HCT116 (cell line): ENCODE data around the gene IL17RB. TPM values are rescaled to one million over a fixed set of nuclear protein-coding genes. Genes with fewer than 3 reads are reported as not detected.

Source experiments
- ATAC-seq: fragments of 200-7000 bp; cut with Tn5 transposase; 2 replicates; pipeline ENCODE4 v1.9.1; 2020; ENCODE audit warnings: mild to moderate bottlenecking, moderate library complexity
- BruUV-seq: library from RNA; stranded (reverse); fragments of 400-500 nt; replicated peaks from 2 replicates; lab custom pipeline; 2021; lab: Mats Ljungman, UMichigan
- CTCF ChIA-PET: fragments of 300-600 bp; sonication (Branson Sonifier 250); formaldehyde crosslinking; loops from one replicate; lab custom pipeline; 2021; ENCODE audit warnings: antibody characterized with exemption; lab: Charles Lee
- POLR2A ChIA-PET: fragments of 300-600, 350-600 bp; sonication (Branson Sonifier 250); formaldehyde crosslinking; loops from one replicate; lab custom pipeline; 2021; ENCODE audit warnings: antibody characterized with exemption; lab: Charles Lee
- RAD21 ChIA-PET, 2 experiments: fragments of 300-600 bp; sonication (Branson Sonifier 250); formaldehyde crosslinking; loops; one replicate each; lab custom pipeline; 2023; ENCODE audit warnings: low total read pairs in 2 of 2; ENCODE audit not compliant: uncharacterized antibody in 2 of 2, unreplicated experiment in 2 of 2, low non-redundant PET in 1 of 2; lab: Charles Lee
- DNase-seq: peaks from one replicate; pipeline ENCODE4 v3.0.0-alpha.2; 2010; ENCODE audit warnings: low read depth, low spot score
- H2AFZ ChIP-seq: fragments of 200-600 bp; shearing (Covaris generic), sonication (generic); 2 replicates; pipeline ENCODE4 v1.6.1; 2017; ENCODE audit warnings: low read depth, mixed run types, mixed read lengths, antibody characterized with exemption, low read length; ENCODE audit not compliant: poor library complexity, severe bottlenecking
- H3K27ac ChIP-seq: 2 replicates; pipeline ENCODE4 v1.5.1; 2012; ENCODE audit warnings: low read depth, low read length
- H3K27me3 ChIP-seq: fragments of 200-600 bp; sonication (generic); 2 replicates; pipeline ENCODE4 v1.6.1; 2016; ENCODE audit warnings: mixed run types, low read length, mixed read lengths; ENCODE audit not compliant: insufficient read depth
- H3K36me3 ChIP-seq, 2 experiments: fragments of 200-500 bp in 1 of 2; fragments of 200-600 bp in 1 of 2; sonication (Bioruptor generic) in 1 of 2; sonication (generic) in 1 of 2; 2 replicates each; pipeline versions ENCODE4 v1.5.1 to v1.6.1; 2014 to 2016; ENCODE audit warnings: low read length in 2 of 2, inconsistent platforms in 1 of 2, mixed read lengths in 1 of 2, mixed run types in 1 of 2; ENCODE audit not compliant: insufficient read depth in 2 of 2, control insufficient read depth in 1 of 2
- H3K4me1 ChIP-seq, 2 experiments: fragments of 200-600 bp in 1 of 2; sonication (generic) in 1 of 2; 2 replicates each; pipeline versions ENCODE4 v1.5.1 to v1.6.1; 2012 to 2017; ENCODE audit warnings: low read length in 2 of 2, inconsistent platforms in 1 of 2, mild to moderate bottlenecking in 1 of 2, mixed read lengths in 1 of 2, mixed run types in 1 of 2, moderate library complexity in 1 of 2; ENCODE audit not compliant: insufficient read depth in 2 of 2, control insufficient read depth in 1 of 2
- H3K4me2 ChIP-seq: fragments of 200-600 bp; sonication (generic); 2 replicates; pipeline ENCODE4 v1.6.1; 2017; ENCODE audit warnings: mixed run types, low read length, mixed read lengths
- H3K4me3 ChIP-seq, 2 experiments: fragments of 200-600 bp in 1 of 2; sonication (generic) in 1 of 2; replicated peaks in 1 of 2; 2 replicates each; pipeline ENCODE4 v1.5.1; 2011 to 2016; ENCODE audit warnings: low read length in 2 of 2, control low read depth in 1 of 2, low read depth in 1 of 2, mild to moderate bottlenecking in 1 of 2, mixed read lengths in 1 of 2, mixed run types in 1 of 2
- H3K79me2 ChIP-seq: fragments of 200-600 bp; sonication (generic); 2 replicates; pipeline ENCODE4 v1.6.1; 2017; ENCODE audit warnings: mild to moderate bottlenecking, mixed run types, low read length, moderate library complexity, mixed read lengths; ENCODE audit not compliant: insufficient read depth
- H3K9ac ChIP-seq: fragments of 200-600 bp; sonication (generic); 2 replicates; pipeline ENCODE4 v1.6.1; 2016; ENCODE audit warnings: low read length, mixed read lengths
- H3K9me2 ChIP-seq: fragments of 200-600 bp; sonication (generic), shearing (Covaris generic); 2 replicates; pipeline ENCODE4 v1.6.1; 2017; ENCODE audit warnings: mixed run types, mild to moderate bottlenecking, moderate library complexity; ENCODE audit not compliant: insufficient read depth
- H3K9me3 ChIP-seq, 2 experiments: fragments of 200-500 bp in 1 of 2; fragments of 200-600 bp in 1 of 2; sonication (Bioruptor generic) in 1 of 2; sonication (generic) in 1 of 2; 2 replicates each; pipeline ENCODE4 v1.6.1; 2014 to 2017; ENCODE audit warnings: low read length in 2 of 2, mixed read lengths in 2 of 2, inconsistent platforms in 1 of 2, low read depth in 1 of 2, mild to moderate bottlenecking in 1 of 2, mixed run types in 1 of 2, moderate library complexity in 1 of 2; ENCODE audit not compliant: control insufficient read depth in 1 of 2, insufficient read depth in 1 of 2
- H4K20me1 ChIP-seq: fragments of 200-600 bp; sonication (generic), shearing (Covaris generic); 2 replicates; pipeline ENCODE4 v1.6.1; 2017; ENCODE audit warnings: mixed run types, mild to moderate bottlenecking, moderate library complexity; ENCODE audit not compliant: insufficient read depth
- ATF3 ChIP-seq: IDR thresholded peaks from 2 replicates; pipeline ENCODE4 v1.6.1; 2012
- CTCF ChIP-seq, 3 experiments: fragments of 200-600 bp in 1 of 3; sonication (generic) in 1 of 3; IDR thresholded peaks in 2 of 3; conservative IDR thresholded peaks in 1 of 3; 2 replicates each; pipeline ENCODE4 v1.5.1; 2012 to 2017; ENCODE audit warnings: low read depth in 2 of 3, low read length in 2 of 3, antibody characterized with exemption in 1 of 3, borderline replicate concordance in 1 of 3, control low read depth in 1 of 3, mild to moderate bottlenecking in 1 of 3, mixed read lengths in 1 of 3, mixed run types in 1 of 3, moderate library complexity in 1 of 3; ENCODE audit not compliant: insufficient read depth in 1 of 3
- EGR1 ChIP-seq: IDR thresholded peaks from 2 replicates; pipeline ENCODE4 v1.6.1; 2012; ENCODE audit warnings: low read depth
- ELF1 ChIP-seq: IDR thresholded peaks from 2 replicates; pipeline ENCODE4 v1.6.1; 2012; ENCODE audit warnings: low read depth, borderline replicate concordance
- EZH2 ChIP-seq: fragments of 200-600 bp; sonication (generic); IDR thresholded peaks from 2 replicates; pipeline ENCODE4 v1.6.1; 2017; ENCODE audit warnings: antibody characterized with exemption, mixed run types
- EZH2phosphoT487 ChIP-seq: fragments of 200-600 bp; IDR thresholded peaks from 2 replicates; pipeline ENCODE4 v1.6.1; 2018; ENCODE audit warnings: antibody characterized with exemption, borderline replicate concordance
- JUND ChIP-seq: IDR thresholded peaks from 2 replicates; pipeline ENCODE4 v1.6.1; 2012
- MAX ChIP-seq: IDR thresholded peaks from 2 replicates; pipeline ENCODE4 v1.6.1; 2012
- POLR2A ChIP-seq: IDR thresholded peaks from 2 replicates; pipeline ENCODE4 v1.7.0; 2011; ENCODE audit warnings: borderline replicate concordance; ENCODE audit not compliant: insufficient read depth, insufficient read length; ENCODE audit errors: extremely low read depth
- POLR2AphosphoS5 ChIP-seq: IDR thresholded peaks from 2 replicates; pipeline ENCODE4 v1.6.1; 2011; ENCODE audit warnings: mild to moderate bottlenecking, low read depth, low read length, moderate library complexity
- RAD21 ChIP-seq: IDR thresholded peaks from 2 replicates; pipeline ENCODE4 v1.6.1; 2012; ENCODE audit warnings: low read depth, mild to moderate bottlenecking
- REST ChIP-seq: IDR thresholded peaks from 2 replicates; pipeline ENCODE4 v1.6.1; 2012; ENCODE audit warnings: low read depth
- SP1 ChIP-seq: IDR thresholded peaks from 2 replicates; pipeline ENCODE4 v1.6.1; 2012; ENCODE audit warnings: low read depth
- SRF ChIP-seq: IDR thresholded peaks from 2 replicates; pipeline ENCODE4 v1.6.1; 2012; ENCODE audit warnings: low read depth
- TCF7L2 ChIP-seq: IDR thresholded peaks from 2 replicates; pipeline ENCODE4 v1.7.0; 2011; ENCODE audit warnings: borderline replicate concordance, inconsistent platforms; ENCODE audit not compliant: insufficient read depth, insufficient read length; ENCODE audit errors: extremely low read depth
- YY1 ChIP-seq: IDR thresholded peaks from 2 replicates; pipeline ENCODE4 v1.6.1; 2011; ENCODE audit warnings: low read length, low read depth, moderate library complexity, mild to moderate bottlenecking; ENCODE audit not compliant: insufficient replicate concordance; ENCODE audit errors: extremely low read depth
- ZBTB33 ChIP-seq: IDR thresholded peaks from 2 replicates; pipeline ENCODE4 v1.6.1; 2011; ENCODE audit warnings: mild to moderate bottlenecking, low read length, moderate library complexity; ENCODE audit not compliant: insufficient replicate concordance; ENCODE audit errors: extremely low read depth
- ZFX ChIP-seq: fragments of 450-650 bp; IDR thresholded peaks from 2 replicates; pipeline ENCODE4 v1.6.1; 2017
- ZNF274 ChIP-seq: fragments of 200-500 bp; sonication (Bioruptor generic); IDR thresholded peaks from 2 replicates; pipeline ENCODE4 v1.6.1; 2014; ENCODE audit warnings: mild to moderate bottlenecking, low read depth, low read length, inconsistent platforms
- intact Hi-C: fragments of 100-400 bp; cut with micrococcal nuclease; formaldehyde crosslinking; loops from 2 replicates; pipeline ENCODE4 v1.10.0; 2022
- total RNA-seq: library from RNA; stranded (reverse); gene quantifications from one replicate; pipeline ENCODE4 v1.2.1, GENCODE V29; 2021; ENCODE audit not compliant: unreplicated experiment

Gene IL17RB
- total RNA-seq, 1 experiment from 2014 or later, result 8.3 TPM

- H3K79me2 ChIP-seq, result peaks cover 6% of the 10 kb centered on the region; the same call in 1 of the 2 replicates
- intact Hi-C loops, result no loop called here
- no peaks in the 10 kb centered on the region for H3K27me3 ChIP-seq
- peak overlapping the region; percentile 32 for H2AFZ ChIP-seq
- CTCF ChIA-PET, result interaction anchor here (1.4 kb wide), 1 partner anchor 12 kb away, joined by 3 read pairs; no protein-coding TSS in a partner anchor
- no peaks in the 10 kb centered on the region for H3K36me3 ChIP-seq
- H3K4me3 ChIP-seq, result peak overlapping the region; percentile 45 to 72
- DNase-seq (no peak), ATAC-seq (no peak)
- no peaks in the 10 kb centered on the region for H3K9me2 ChIP-seq
- H3K9me3 ChIP-seq, result no peaks in the 10 kb centered on the region
- RAD21 ChIA-PET, result no interaction called here
- peak overlapping the region; percentile 87 for H3K4me2 ChIP-seq
- TF ChIP-seq SP1 (no peak), ATF3 (no peak), ELF1 (no peak), MAX (no peak), CTCF (IDR thresholded peaks at IDR 0.05 in 2 of 3, conservative IDR thresholded peaks at IDR 0.05 in 1 of 3; ENCODE audit: borderline replicate concordance in 1 of 3, insufficient read depth in 1 of 3, low read depth in 2 of 3, low read length in 2 of 3) (no peak), POLR2AphosphoS5 (no peak), EZH2 (no peak), EZH2phosphoT487 (no peak), RAD21 (no peak), POLR2A (no peak), TCF7L2 (no peak), ZNF274 (no peak), SRF (no peak), EGR1 (no peak), JUND (no peak), ZFX (no peak), YY1 (no peak), REST (no peak), ZBTB33 (no peak)
- TF ChIP-seq, all 23 proteins: peak for 0
- TSS peak; percentile 63 for BruUV-seq
- Histone ChIP-seq H3K27ac (peak overlapping the region; percentile 83; the same call in 1 of the 2 replicates), H4K20me1 (no peaks in the 10 kb centered on the region), H3K9ac (peak overlapping the region; percentile 83), H3K4me1 (peaks cover 39 to 48% of the 10 kb centered on the region in 2 experiments)
- POLR2A ChIA-PET, result interaction anchor here (0.8 kb wide), 1 partner anchor 113 kb away, joined by 3 read pairs; no protein-coding TSS in a partner anchor
These were observed 435 bp downstream of the IL17RB start for GRCh38 chr3:53846851-53847155.
